K562 (cell line): Measurements from ENCODE around the gene PBX4. TPM values are rescaled to one million over a fixed set of nuclear protein-coding genes. Genes with fewer than 3 reads are reported as not detected.

Source experiments
- CAMTA2 ChIP-seq: fragments of 250-450 bp; sonication (Bioruptor Pico); conservative IDR thresholded peaks from 2 replicates; pipeline ENCODE4 v1.5.1; 2022
- FOXK2 ChIP-seq, 2 experiments: fragments of 450-650 bp; IDR thresholded peaks in 1 of 2; conservative IDR thresholded peaks in 1 of 2; 2 replicates each; pipeline ENCODE4 v1.6.1; 2016; ENCODE audit warnings: low read depth in 2 of 2, mild to moderate bottlenecking in 1 of 2
- GTF2F1 ChIP-seq: IDR thresholded peaks from 2 replicates; pipeline ENCODE4 v1.6.1; 2011; ENCODE audit warnings: low read depth, low read length, improper control_type of control experiment
- HMG20B ChIP-seq: fragments of 250-450 bp; sonication (Bioruptor Pico); IDR thresholded peaks from 2 replicates; pipeline ENCODE4 v1.5.0; 2021; ENCODE audit warnings: mild to moderate bottlenecking
- MTA1 ChIP-seq: fragments of 450-650 bp; IDR thresholded peaks from 2 replicates; pipeline ENCODE4 v1.6.1; 2017; ENCODE audit warnings: borderline replicate concordance
- NCOA6 ChIP-seq: fragments of 450-650 bp; IDR thresholded peaks from 2 replicates; pipeline ENCODE4 v1.6.1; 2017; ENCODE audit warnings: mild to moderate bottlenecking
- NR3C1 ChIP-seq: sonication (generic); formaldehyde crosslinking; IDR thresholded peaks from 2 replicates; pipeline ENCODE4 v1.8.1; 2022; ENCODE audit warnings: missing genetic modification reagents
- POLR2A ChIP-seq: fragments of 450-650 bp; conservative IDR thresholded peaks from 2 replicates; pipeline ENCODE4 v1.6.1; 2016
- PYGO2 ChIP-seq: fragments of 450-650 bp; IDR thresholded peaks from 2 replicates; pipeline ENCODE4 v1.6.1; 2016; ENCODE audit warnings: mild to moderate bottlenecking, missing genetic modification characterization, moderate library complexity, missing compliant biosample characterization
- RBM15 ChIP-seq: fragments of 200-400 bp; formaldehyde crosslinking; IDR thresholded peaks from 2 replicates; pipeline ENCODE4 v1.6.1; 2018; ENCODE audit warnings: mild to moderate bottlenecking, low read length, moderate library complexity; ENCODE audit not compliant: insufficient read depth
- SNAPC5 ChIP-seq: fragments of 250-450 bp; sonication (Bioruptor Pico); IDR thresholded peaks from 2 replicates; pipeline ENCODE4 v1.8.0; 2021; ENCODE audit warnings: moderate library complexity, mild to moderate bottlenecking, inconsistent platforms
- TCF7 ChIP-seq: sonication (generic); IDR thresholded peaks from 2 replicates; pipeline ENCODE4 v1.6.1; 2016; ENCODE audit warnings: antibody characterized with exemption, borderline replicate concordance
- YBX1 ChIP-seq: fragments of 450-650 bp; IDR thresholded peaks from 2 replicates; pipeline ENCODE4 v1.7.1; 2016; ENCODE audit warnings: mild to moderate bottlenecking
- ZC3H11A ChIP-seq: IDR thresholded peaks from 2 replicates; pipeline ENCODE4 v1.6.1; 2012; ENCODE audit warnings: low read depth, low read length, improper control_type of control experiment
- ZNF121 ChIP-seq: sonication (generic); formaldehyde crosslinking; conservative IDR thresholded peaks from 2 replicates; pipeline ENCODE4 v1.8.0; 2022; ENCODE audit warnings: missing genetic modification reagents
- ZNF263 ChIP-seq: sonication (generic); formaldehyde crosslinking; IDR thresholded peaks from 2 replicates; pipeline ENCODE4 v1.8.0; 2022; ENCODE audit warnings: mild to moderate bottlenecking, missing genetic modification reagents, borderline replicate concordance
- ZNF282 ChIP-seq: sonication (generic); formaldehyde crosslinking; IDR thresholded peaks from 2 replicates; pipeline ENCODE4 v1.8.1; 2023; ENCODE audit warnings: missing genetic modification reagents
- ZNF584 ChIP-seq: fragments of 200-800 bp; sonication (Bioruptor generic); IDR thresholded peaks from 2 replicates; pipeline ENCODE4 v1.6.1; 2016; ENCODE audit warnings: low read depth, mild to moderate bottlenecking, missing genetic modification characterization, missing compliant biosample characterization
- ZNF609 ChIP-seq: sonication (generic); formaldehyde crosslinking; IDR thresholded peaks from 2 replicates; pipeline ENCODE4 v1.8.1; 2023; ENCODE audit warnings: missing genetic modification reagents, mild to moderate bottlenecking, borderline replicate concordance
- polyA plus RNA-seq, 8 experiments: library from polyadenylated mRNA; depleted of rRNA in 4 of 8; stranded (reverse) in 5 of 8; unstranded in 3 of 8; fragments of >200 nt; fragmentation: Nextera tagmentation in 2 of 8; fragmentation: Illumina TruSeq in 1 of 8; extraction: Ambion mirVana in 2 of 8; extraction: Trizol in 1 of 8; gene quantifications; 2 replicates each; pipeline versions ENCODE4 v1.2.1 to v1.2.3, GENCODE V29; 2011 to 2014; ENCODE audit warnings: inconsistent platforms in 1 of 8, missing spikeins in 1 of 8
- total RNA-seq, 7 experiments: library from RNA; depleted of rRNA in 6 of 7; stranded (reverse); fragments of >200 nt in 6 of 7; fragmentation: Illumina TruSeq in 2 of 7; extraction: Trizol in 2 of 7; gene quantifications; 2 replicates each; pipeline versions ENCODE4 v1.2.1 to v1.2.3, GENCODE V29; 2011 to 2021; ENCODE audit warnings: low replicate concordance in 1 of 7
- TF ChIP-seq, protein P1 (sequence below): fragments of 250-450 bp; sonication (Bioruptor Pico); IDR thresholded peaks from 2 replicates; pipeline ENCODE4 v1.8.0; 2021; ENCODE audit warnings: borderline replicate concordance, mild to moderate bottlenecking, moderate library complexity; ENCODE audit not compliant: poor library complexity, severe bottlenecking
- TF ChIP-seq, protein P2 (sequence below): sonication (generic); formaldehyde crosslinking; IDR thresholded peaks from 2 replicates; pipeline ENCODE4 v1.8.0; 2022; ENCODE audit warnings: mild to moderate bottlenecking, low read depth, missing genetic modification reagents

Gene PBX4
- total and polyA plus RNA-seq, 9 of the 15 experiments (the other 6 are each of a cell fraction or from before 2014, with no cell fraction given) = 0.11 to 3.8 (median 1.6) TPM; not detected in 1

DNA sequence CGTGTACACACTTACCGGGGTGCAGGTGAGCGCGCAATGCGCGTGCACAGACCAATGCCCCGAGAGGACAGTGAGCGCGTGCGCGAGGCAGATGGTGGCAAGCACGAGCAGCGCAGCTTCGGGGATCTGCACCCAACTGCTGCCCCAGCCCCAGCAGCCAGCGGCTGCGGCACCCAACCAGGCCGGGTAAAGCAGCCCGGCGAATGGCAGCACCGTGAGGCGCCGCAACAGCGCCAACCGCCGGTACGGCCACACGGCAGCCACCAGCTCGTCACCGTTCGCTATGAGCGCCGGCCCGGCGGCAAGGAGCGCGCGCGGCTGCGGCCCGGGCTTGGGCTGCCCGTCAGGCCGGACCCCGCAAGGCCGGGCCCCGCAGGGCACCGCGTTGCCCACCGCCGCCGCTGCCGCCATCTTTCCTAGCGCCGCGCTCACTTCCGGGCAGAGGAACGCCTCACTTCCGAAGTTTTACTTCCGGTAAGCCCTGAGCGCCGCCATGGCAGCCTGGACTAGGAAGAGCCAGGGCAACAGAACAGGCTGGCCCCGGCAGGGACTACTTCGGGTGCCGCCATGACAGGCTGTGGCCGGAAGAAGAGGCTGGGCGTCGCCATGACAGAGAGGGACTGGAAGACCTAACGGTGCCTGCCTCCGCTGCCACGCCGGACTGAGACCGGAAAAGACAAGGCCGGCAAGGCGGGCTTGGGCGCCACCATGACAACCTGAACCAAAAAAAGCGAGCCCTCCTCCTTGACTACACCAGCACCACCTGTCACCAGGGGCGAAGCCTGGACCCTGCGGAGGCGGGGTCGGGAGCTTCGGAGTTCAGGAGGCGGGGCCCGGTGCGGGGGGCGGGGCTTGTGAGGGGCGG is 45.0 kb upstream of the PBX4 start, which contains the start of gene ATP13A1 (continued):
- TF ChIP-seq ZNF609 (CRISPR knock-in tag) (0 out of 2 replicates have a peak, but pooled peaks have one; percentile 24), SNAPC5 (CRISPR knock-in tag) (no peak), RBM15 (no peak), PYGO2 (tag) (no peak), POLR2A (peak; percentile 91), GTF2F1 (no peak), ZNF584 (CRISPR knock-in tag) (peak; percentile 44; the same call in 1 of the 2 replicates), ZNF263 (CRISPR knock-in tag) (no peak), ZNF282 (CRISPR knock-in tag) (no peak), NCOA6 (no peak), TCF7 (no peak), HMG20B (no peak), ZC3H11A (no peak), YBX1 (no peak), FOXK2 (conservative IDR thresholded peaks at IDR 0.05 in 1 of 2, IDR thresholded peaks at IDR 0.05 in 1 of 2; ENCODE audit: low read depth in 2 of 2) (peak in 1 of 2 experiments; percentile 36; a peak in 2 of 4 replicates), CAMTA2 (CRISPR knock-in tag) (no peak), MTA1 (no peak), ZNF121 (CRISPR knock-in tag) (no peak), NR3C1 (CRISPR knock-in tag) (no peak)
- TF ChIP-seq, protein P1, sequence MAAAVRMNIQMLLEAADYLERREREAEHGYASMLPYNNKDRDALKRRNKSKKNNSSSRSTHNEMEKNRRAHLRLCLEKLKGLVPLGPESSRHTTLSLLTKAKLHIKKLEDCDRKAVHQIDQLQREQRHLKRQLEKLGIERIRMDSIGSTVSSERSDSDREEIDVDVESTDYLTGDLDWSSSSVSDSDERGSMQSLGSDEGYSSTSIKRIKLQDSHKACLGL (CRISPR knock-in tag) = peak; percentile 31
- TF ChIP-seq, protein P2, sequence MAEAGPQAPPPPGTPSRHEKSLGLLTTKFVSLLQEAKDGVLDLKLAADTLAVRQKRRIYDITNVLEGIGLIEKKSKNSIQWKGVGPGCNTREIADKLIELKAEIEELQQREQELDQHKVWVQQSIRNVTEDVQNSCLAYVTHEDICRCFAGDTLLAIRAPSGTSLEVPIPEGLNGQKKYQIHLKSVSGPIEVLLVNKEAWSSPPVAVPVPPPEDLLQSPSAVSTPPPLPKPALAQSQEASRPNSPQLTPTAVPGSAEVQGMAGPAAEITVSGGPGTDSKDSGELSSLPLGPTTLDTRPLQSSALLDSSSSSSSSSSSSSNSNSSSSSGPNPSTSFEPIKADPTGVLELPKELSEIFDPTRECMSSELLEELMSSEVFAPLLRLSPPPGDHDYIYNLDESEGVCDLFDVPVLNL = no peak
